Spleen (tissue), 11 donors: ENCODE data around the gene APOBEC3G. TPM values are rescaled to one million over a fixed set of nuclear protein-coding genes. Genes with fewer than 3 reads are reported as not detected.

Experiments
- DNase-seq: peaks from one replicate; pipeline ENCODE4 v3.0.0-alpha.2; 2020
- H3K27ac ChIP-seq, 8 donors: fragments of 200-600 bp; sonication (generic) in 7 of 8; 1 replicate in 4 of 8; 2 replicates in 4 of 8; pipeline versions ENCODE4 v1.5.0 to v1.8.0; 2016 to 2021; ENCODE audit warnings: inconsistent platforms in 4 of 8, mild to moderate bottlenecking in 4 of 8, moderate library complexity in 1 of 8
- H3K27me3 ChIP-seq, 7 donors: fragments of 200-600 bp; sonication (generic) in 6 of 7; replicated peaks in 1 of 7; 1 replicate in 4 of 7; 2 replicates in 3 of 7; pipeline versions ENCODE4 v1.5.0 to v1.8.0; 2016 to 2021; ENCODE audit warnings: inconsistent platforms in 3 of 7, mild to moderate bottlenecking in 1 of 7
- H3K36me3 ChIP-seq, 6 donors: fragments of 200-600 bp; sonication (generic) in 5 of 6; 1 replicate in 4 of 6; 2 replicates in 2 of 6; pipeline versions ENCODE4 v1.5.0 to v1.8.0; 2016 to 2021; ENCODE audit warnings: inconsistent platforms in 2 of 6
- H3K4me1 ChIP-seq, 6 donors: fragments of 200-600 bp; sonication (generic) in 5 of 6; 1 replicate in 3 of 6; 2 replicates in 3 of 6; pipeline versions ENCODE4 v1.5.0 to v1.8.0; 2016 to 2021; ENCODE audit warnings: inconsistent platforms in 3 of 6
- H3K4me3 ChIP-seq, 8 donors: fragments of 200-600 bp; sonication (generic) in 7 of 8; 1 replicate in 4 of 8; 2 replicates in 4 of 8; pipeline versions ENCODE4 v1.5.0 to v1.8.0; 2016 to 2021; ENCODE audit warnings: inconsistent platforms in 4 of 8, mild to moderate bottlenecking in 4 of 8, moderate library complexity in 2 of 8
- H3K9me3 ChIP-seq, 8 donors: fragments of 200-600 bp; sonication (generic) in 7 of 8; 1 replicate in 4 of 8; 2 replicates in 4 of 8; pipeline versions ENCODE4 v1.5.0 to v1.8.0; 2016 to 2021; ENCODE audit warnings: inconsistent platforms in 4 of 8
- CTCF ChIP-seq, 11 experiments: fragments of 200-600 bp in 7 of 11; fragments of 450-650 bp in 4 of 11; sonication (generic) in 4 of 11; IDR thresholded peaks in 8 of 11; conservative IDR thresholded peaks in 3 of 11; 1 replicate in 7 of 11; 2 replicates in 4 of 11; pipeline versions ENCODE4 v1.4.0 to v1.8.0; 2016 to 2021; ENCODE audit warnings: antibody characterized with exemption in 11 of 11, inconsistent platforms in 4 of 11, mild to moderate bottlenecking in 1 of 11
- POLR2A ChIP-seq, 3 donors: fragments of 450-650 bp; IDR thresholded peaks; one replicate each; pipeline ENCODE4 v1.5.1; 2017; ENCODE audit warnings: antibody characterized with exemption in 3 of 3, mild to moderate bottlenecking in 1 of 3
- POLR2AphosphoS5 ChIP-seq, 3 donors: sonication (generic); formaldehyde crosslinking; IDR thresholded peaks; one replicate each; pipeline ENCODE4 v1.5.1; 2017; ENCODE audit warnings: antibody characterized with exemption in 3 of 3
- WGBS, 5 donors: extraction: QIAGEN DNeasy Blood & Tissue Kit in 3 of 5; methylation state at CpG; one replicate each; pipeline versions ENCODE4 v1.1.5 to v1.1.7; 2013 to 2018; 5-methylcytosine and 5-hydroxymethylcytosine counted together
- intact Hi-C: fragments of 100-400 bp; cut with DNase I; formaldehyde crosslinking; loops from one replicate; pipeline ENCODE4 v1.15.0; 2023; ENCODE audit warnings: low total_unique reads
- polyA plus RNA-seq, 3 donors: library from polyadenylated mRNA; stranded (reverse); fragments of 200-250 nt; gene quantifications; one replicate each; pipeline ENCODE4 v1.2.1, GENCODE V29; 2013
- total RNA-seq, 7 donors: library from RNA; depleted of rRNA in 3 of 7; stranded (reverse); fragments of >200 nt in 3 of 7; fragmentation: NEBNext Ultra II Directional in 4 of 7; extraction: Animal tissue kit (Norgen Biotek cat#: 25700) in 4 of 7; gene quantifications; one replicate each; pipeline versions ENCODE4 v1.1.0 to v1.2.1, GENCODE V29; 2016 to 2021
- donor health status: healthy with polysubstance abuse.
- donor health status: DM: no; HTN: no; CAD: no; lungs with moderate emphysema.
- donor health status: DM: no; HTN: no; CAD: no.
- donor health status: Bipolar disorder and iron deficiency.
- donor health status: healthy.
- donor health status: DM: no; HTN: no; CAD: no.
- donor health status: DM: yes; HTN: yes; CAD: no.

The APOBEC3G gene
- total and polyA plus RNA-seq, 10 donors: 44.3 to 72.8 (median 52.0) TPM

DNA sequence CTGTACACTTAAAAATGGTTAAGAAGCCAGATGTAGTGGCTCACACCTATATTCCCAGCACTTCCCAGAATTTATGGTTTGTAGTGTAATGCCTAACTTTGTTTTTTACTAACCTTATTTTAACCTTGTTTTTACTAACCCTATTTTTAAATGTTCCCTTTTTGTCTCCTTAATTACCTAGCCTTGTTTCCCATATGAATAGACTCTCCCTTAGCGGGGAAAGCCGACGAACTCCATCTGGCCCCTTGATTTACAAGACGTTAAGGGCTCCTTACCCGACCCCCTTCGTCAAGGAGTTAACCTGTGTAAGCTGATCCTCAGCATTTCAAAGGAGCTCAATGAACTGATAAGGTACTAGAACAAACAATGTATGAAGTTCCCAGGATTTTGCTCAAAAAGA lies 37.0 kb downstream of the APOBEC3G start:
- H3K27ac ChIP-seq: peak overlapping the region in 1 of 8 donors; percentile 46
- intact Hi-C loops: no loop called here
- no peak for DNase-seq
- no peaks in the 10 kb centered on the region for H3K36me3 ChIP-seq
- no peaks in the 10 kb centered on the region for H3K27me3 ChIP-seq
- no peaks in the 10 kb centered on the region for H3K9me3 ChIP-seq
- TF ChIP-seq CTCF (IDR thresholded peaks at IDR 0.05 in 8 of 11, conservative IDR thresholded peaks at IDR 0.05 in 3 of 11): no peak
- TF ChIP-seq POLR2A (IDR thresholded peaks at IDR 0.05): no peak
- TF ChIP-seq POLR2AphosphoS5 (IDR thresholded peaks at IDR 0.05): no peak
- 65 to 75% (median 71%) methylated on average over 6 of the region's 6 CpGs for WGBS, 5 donors
- no peak overlapping the region for H3K4me3 ChIP-seq
- peaks cover 3 to 51% (median 46%) of the 10 kb centered on the region in 6 donors for H3K4me1 ChIP-seq

- WGBS, 5 donors: 77 to 88% (median 80%) methylated on average over 2 of the region's 2 CpGs
- Histone ChIP-seq H3K9me3 (no peaks in the 10 kb centered on the region), H3K36me3 (no peaks in the 10 kb centered on the region), H3K27me3 (no peaks in the 10 kb centered on the region), H3K27ac (peak overlapping the region in 4 of 8 donors; percentile 40 to 66 (median 44)), H3K4me1 (peaks cover 3 to 49% (median 45%) of the 10 kb centered on the region in 6 donors), H3K4me3 (no peak overlapping the region)
- intact Hi-C loops: loop anchor here (5.0 kb wide), 2 partner anchors 108 to 243 kb away; partner anchors contain the start of gene CBX6
- DNase-seq: no peak
- no peak for TF ChIP-seq CTCF (IDR thresholded peaks at IDR 0.05 in 8 of 11, conservative IDR thresholded peaks at IDR 0.05 in 3 of 11)
- TF ChIP-seq POLR2AphosphoS5 (IDR thresholded peaks at IDR 0.05): no peak
- no peak for TF ChIP-seq POLR2A (IDR thresholded peaks at IDR 0.05)
Observed at GRCh38 chr22:39115570-39115969, 38.5 kb downstream of the APOBEC3G start.

DNA sequence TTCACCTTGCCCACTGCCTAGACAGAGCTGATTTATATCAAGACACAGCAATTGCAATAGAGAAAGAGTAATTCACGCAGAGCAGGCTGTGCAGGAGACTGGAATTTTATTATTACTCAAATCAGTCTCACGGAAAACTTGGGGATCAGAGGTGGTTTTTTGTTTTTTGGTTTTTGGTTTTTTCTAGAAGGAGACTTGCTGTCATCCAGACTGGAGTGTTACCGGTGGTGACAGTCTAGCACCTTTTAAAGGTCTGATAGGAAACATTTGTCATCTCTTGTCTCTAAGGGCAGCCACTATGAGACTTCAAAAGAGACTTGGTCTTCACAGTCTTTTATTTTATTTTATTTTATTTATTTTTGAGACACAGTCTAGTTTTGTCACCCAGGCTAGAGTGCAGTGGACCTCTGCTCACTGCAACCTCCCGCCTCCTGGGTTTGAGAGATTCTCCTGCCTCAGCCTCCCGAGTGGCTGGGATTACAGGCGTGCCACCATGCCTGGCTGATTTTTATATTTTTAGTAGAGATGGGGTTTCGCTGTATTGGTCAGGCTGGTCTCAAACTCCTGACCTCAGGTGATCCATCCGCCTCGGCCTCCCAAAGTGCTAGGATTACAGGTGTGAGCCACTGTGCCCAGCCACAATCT lies 39.0 kb downstream of the APOBEC3G start:
- WGBS, 5 donors: 63 to 87% (median 80%) methylated on average over 9 of the region's 9 CpGs
- H3K36me3 ChIP-seq: no peaks in the 10 kb centered on the region
- H3K9me3 ChIP-seq: no peaks in the 10 kb centered on the region
- H3K4me3 ChIP-seq: no peak overlapping the region
- intact Hi-C loops: loop anchor here (5.0 kb wide), 2 partner anchors 109 to 244 kb away; partner anchors contain the start of gene CBX6
- H3K27ac ChIP-seq: peak overlapping the region in 3 of 8 donors; percentile 46 to 78 (median 74)
- H3K27me3 ChIP-seq: no peaks in the 10 kb centered on the region
- DNase-seq: no peak
- H3K4me1 ChIP-seq: peaks cover 3 to 44% (median 41%) of the 10 kb centered on the region in 6 donors
- TF ChIP-seq POLR2A (IDR thresholded peaks at IDR 0.05) (no peak), POLR2AphosphoS5 (IDR thresholded peaks at IDR 0.05) (no peak), CTCF (IDR thresholded peaks at IDR 0.05 in 8 of 11, conservative IDR thresholded peaks at IDR 0.05 in 3 of 11) (no peak)

DNA sequence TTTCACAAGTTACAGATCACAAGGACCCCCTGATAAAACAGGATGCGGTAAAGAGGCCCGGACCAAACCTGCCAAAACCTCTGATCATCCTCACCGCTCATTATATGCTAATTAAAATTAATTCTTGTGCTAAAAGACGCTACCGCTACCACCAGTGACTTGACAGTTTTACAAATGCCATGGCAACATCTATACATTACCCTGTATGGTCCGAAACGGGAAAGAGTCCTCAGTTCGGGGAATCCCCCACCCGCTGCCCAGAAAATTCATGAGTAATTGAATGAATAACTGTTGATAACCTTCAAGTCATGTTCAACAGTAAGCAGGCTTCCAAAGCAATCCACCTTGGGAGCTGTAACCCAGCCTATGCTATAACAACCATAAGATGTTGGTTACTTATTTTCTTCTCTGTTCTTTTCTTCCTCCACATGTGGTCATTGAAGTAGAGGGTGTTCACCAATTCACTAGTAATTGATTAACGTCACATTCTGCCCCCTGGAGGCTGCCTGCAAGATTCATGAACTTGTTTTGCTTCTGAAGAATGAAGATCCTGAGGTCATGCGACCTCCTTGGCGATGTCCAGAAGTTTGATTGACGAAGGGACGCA lies 40.6 kb downstream of the APOBEC3G start:
- peak; percentile 83 for DNase-seq
- intact Hi-C loops: loop anchor here (5.0 kb wide), 2 partner anchors 110 to 245 kb away; partner anchors contain the start of gene CBX6
- Histone ChIP-seq H3K27ac (peak overlapping the region in 7 of 8 donors; percentile 4 to 78 (median 54)), H3K36me3 (no peaks in the 10 kb centered on the region), H3K4me3 (peak overlapping the region in 2 of 8 donors; percentile 7 to 46), H3K27me3 (no peaks in the 10 kb centered on the region), H3K9me3 (no peaks in the 10 kb centered on the region), H3K4me1 (peaks cover 6 to 47% (median 41%) of the 10 kb centered on the region in 6 donors)
- TF ChIP-seq POLR2AphosphoS5 (IDR thresholded peaks at IDR 0.05): peak in 1 of 3 donors; percentile 21
- TF ChIP-seq POLR2A (IDR thresholded peaks at IDR 0.05): no peak
- TF ChIP-seq CTCF (IDR thresholded peaks at IDR 0.05 in 8 of 11, conservative IDR thresholded peaks at IDR 0.05 in 3 of 11): peak; percentile 32 to 77 (median 68)
- 39 to 47% (median 44%) methylated on average over 14 of the region's 14 CpGs for WGBS, 5 donors
